Mucosa of stomach (tissue), 1 donor: ENCODE measurements around the gene PPP4R2.

ENCODE experiments used
- H3K27me3 ChIP-seq: one replicate; pipeline ENCODE4 v1.7.0; 2013; ENCODE audit warnings: mild to moderate bottlenecking, low read length; ENCODE audit not compliant: control insufficient read depth, insufficient read depth
- H3K36me3 ChIP-seq: one replicate; pipeline ENCODE4 v1.7.0; 2013; ENCODE audit warnings: low read length; ENCODE audit not compliant: control insufficient read depth, insufficient read depth
- H3K4me1 ChIP-seq: one replicate; pipeline ENCODE4 v1.7.0; 2013; ENCODE audit warnings: mild to moderate bottlenecking, low read length; ENCODE audit not compliant: control insufficient read depth, insufficient read depth
- H3K4me3 ChIP-seq: one replicate; pipeline ENCODE4 v1.7.0; 2013; ENCODE audit warnings: low read length
- H3K9ac ChIP-seq: one replicate; pipeline ENCODE4 v1.7.0; 2013; ENCODE audit warnings: mild to moderate bottlenecking, low read length, moderate library complexity
- H3K9me3 ChIP-seq: one replicate; pipeline ENCODE4 v1.7.0; 2013; ENCODE audit warnings: mild to moderate bottlenecking, low read length, moderate library complexity; ENCODE audit not compliant: control insufficient read depth
- donor health status: Pancreatic carcinoma.

PPP4R2 gene

DNA sequence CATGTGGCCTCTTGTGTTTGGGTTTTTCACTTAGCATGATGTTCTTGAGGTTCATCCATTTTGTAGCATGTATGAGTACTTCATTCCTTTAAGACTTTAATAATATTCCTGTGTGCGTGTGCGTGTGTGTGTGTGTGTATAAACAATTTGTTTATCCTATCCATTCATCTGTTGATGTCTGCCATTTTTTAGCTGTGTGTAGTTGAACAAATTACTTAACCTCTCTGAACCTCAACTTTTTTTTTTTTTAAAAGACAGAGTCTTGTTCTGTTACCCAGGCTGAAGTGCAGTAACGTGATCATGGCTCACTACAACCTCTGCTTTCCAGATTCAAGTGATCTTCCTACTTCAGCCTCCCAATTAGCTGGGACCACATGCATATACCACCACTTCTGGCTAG lies 112.1 kb downstream of the PPP4R2 start:
- no peak overlapping the region for H3K9ac ChIP-seq

DNA sequence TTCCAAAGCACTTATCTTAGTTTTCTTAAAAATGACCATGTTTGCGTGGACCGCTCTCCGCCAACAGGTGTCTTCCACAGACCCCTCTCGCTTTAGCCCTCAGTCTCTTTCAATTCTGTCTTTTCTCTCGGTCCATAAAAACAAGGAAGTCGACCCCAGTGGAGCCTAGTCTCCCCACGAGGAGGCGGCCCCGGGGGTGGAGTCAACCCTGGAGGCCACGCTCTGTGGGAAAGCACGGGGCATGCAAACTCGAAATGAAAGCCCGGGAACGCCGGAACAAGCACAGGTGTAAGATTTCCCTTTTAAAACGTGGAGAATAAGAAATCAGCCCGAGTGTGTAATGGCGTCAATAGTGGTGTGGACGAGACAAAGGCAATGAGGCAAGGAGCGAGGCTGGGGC lies 113.9 kb downstream of the PPP4R2 start:
- H3K36me3 ChIP-seq = no peaks in the 10 kb centered on the region
- no peak overlapping the region for H3K9ac ChIP-seq
- no peak overlapping the region for H3K4me3 ChIP-seq
- no peaks in the 10 kb centered on the region for H3K4me1 ChIP-seq
- no peaks in the 10 kb centered on the region for H3K27me3 ChIP-seq
- H3K9me3 ChIP-seq = no peaks in the 10 kb centered on the region

More for the DNA sequence above, 112.1 kb downstream of the PPP4R2 start:
- Histone ChIP-seq H3K36me3 (no peaks in the 10 kb centered on the region), H3K4me1 (no peaks in the 10 kb centered on the region), H3K9me3 (no peaks in the 10 kb centered on the region), H3K4me3 (no peak overlapping the region), H3K27me3 (no peaks in the 10 kb centered on the region)

DNA sequence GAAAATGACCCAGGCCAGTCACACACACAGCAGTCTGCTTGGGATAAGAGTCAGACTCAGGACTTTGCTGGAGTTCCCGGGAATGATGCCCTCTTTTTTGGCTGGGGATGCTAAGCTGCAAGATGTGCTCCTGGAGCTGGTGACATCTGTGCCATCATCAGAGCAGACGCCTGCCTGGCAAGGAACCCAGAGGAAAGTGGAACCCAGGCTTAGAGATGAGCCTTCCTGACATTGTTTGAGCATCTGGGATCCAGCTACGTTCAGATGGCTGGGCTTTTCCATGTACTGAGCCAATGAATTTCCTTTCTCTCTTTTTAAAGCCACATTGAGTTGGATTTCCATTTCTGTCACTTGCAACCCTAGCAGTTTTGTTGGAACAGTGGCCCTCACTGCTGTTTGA lies 118.1 kb downstream of the PPP4R2 start:
- H3K9me3 ChIP-seq = no peaks in the 10 kb centered on the region
- no peak overlapping the region for H3K4me3 ChIP-seq
- H3K27me3 ChIP-seq = no peaks in the 10 kb centered on the region
- H3K4me1 ChIP-seq = no peaks in the 10 kb centered on the region
- no peaks in the 10 kb centered on the region for H3K36me3 ChIP-seq
- no peak overlapping the region for H3K9ac ChIP-seq

DNA sequence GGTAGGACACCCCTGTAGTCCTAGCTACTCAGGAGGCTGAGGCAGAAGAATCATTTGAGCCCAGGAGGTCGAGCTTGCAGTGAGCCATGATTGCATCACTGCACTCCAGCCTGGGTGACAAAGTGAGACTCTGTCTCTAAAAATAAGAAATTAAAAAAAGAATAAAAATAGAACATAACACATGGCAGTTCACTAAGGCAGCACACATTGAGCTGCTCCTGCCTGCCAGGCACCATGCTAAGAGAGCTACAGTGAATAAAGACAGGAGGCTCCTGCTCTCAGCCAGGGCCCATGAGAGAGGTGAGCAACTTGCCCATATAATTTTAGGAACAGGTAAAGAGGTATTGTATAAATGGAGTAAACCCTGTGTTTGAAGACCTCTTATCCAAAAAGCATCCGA lies 119.2 kb downstream of the PPP4R2 start:
- H3K36me3 ChIP-seq = no peaks in the 10 kb centered on the region
- H3K9me3 ChIP-seq = no peaks in the 10 kb centered on the region
- H3K9ac ChIP-seq = no peak overlapping the region
- no peaks in the 10 kb centered on the region for H3K4me1 ChIP-seq
- no peak overlapping the region for H3K4me3 ChIP-seq
- H3K27me3 ChIP-seq = no peaks in the 10 kb centered on the region
